ELF-1 (cell line): ENCODE results near the gene CHRM5.
"Not testable (repeated sequence)": the region's sequence is repeated elsewhere in the genome, so short reads cannot be mapped to it uniquely, and the experiment has no call there.

Source experiments
- DNase-seq: peaks from one replicate; pipeline ENCODE4 v3.0.0-alpha.2; 2016; ENCODE audit warnings: low read depth, low spot score

CHRM5 gene

GRCh38 chr15:34039790-34040113 is 71.5 kb downstream of the CHRM5 start:
- no peak for DNase-seq

- DNase-seq = no peak
Observed at GRCh38 chr15:34043391-34043790, 75.1 kb downstream of the CHRM5 start.

GRCh38 chr15:34043813-34044212 is 75.5 kb downstream of the CHRM5 start:
- DNase-seq = no peak

- DNase-seq = no peak
Observed at GRCh38 chr15:34046471-34047145, 78.3 kb downstream of the CHRM5 start.

- peak; percentile 10 for DNase-seq
Observed at GRCh38 chr15:34047893-34048775, 79.8 kb downstream of the CHRM5 start.

GRCh38 chr15:34049112-34049511 is 80.8 kb downstream of the CHRM5 start:
- no peak for DNase-seq

GRCh38 chr15:34050385-34050784 is 82.1 kb downstream of the CHRM5 start:
- not testable (repeated sequence) for DNase-seq

GRCh38 chr15:34054081-34054707 is 85.9 kb downstream of the CHRM5 start:
- DNase-seq = no peak

- DNase-seq = no peak
Observed at GRCh38 chr15:34055868-34056595, 87.7 kb downstream of the CHRM5 start.

- DNase-seq = no peak
Observed at GRCh38 chr15:34056911-34057310, 88.6 kb downstream of the CHRM5 start.

- DNase-seq = peak; percentile 33
Observed at GRCh38 chr15:34059476-34059875, 91.2 kb downstream of the CHRM5 start.

GRCh38 chr15:34059946-34060345 is 91.6 kb downstream of the CHRM5 start:
- DNase-seq = no peak

GRCh38 chr15:34064438-34064837 is 96.1 kb downstream of the CHRM5 start:
- no peak for DNase-seq

GRCh38 chr15:34065261-34065660 is 97.0 kb downstream of the CHRM5 start:
- no peak for DNase-seq

- DNase-seq = no peak
Observed at GRCh38 chr15:34065941-34066340, 97.6 kb downstream of the CHRM5 start.

- no peak for DNase-seq
Observed at GRCh38 chr15:34070003-34070402, 101.7 kb downstream of the CHRM5 start.

- DNase-seq = no peak
Observed at GRCh38 chr15:34076785-34077184, 108.5 kb downstream of the CHRM5 start.

- DNase-seq = no peak
Observed at GRCh38 chr15:34078900-34079299, 110.6 kb downstream of the CHRM5 start.

- no peak for DNase-seq
Observed at GRCh38 chr15:34079904-34080303, 111.6 kb downstream of the CHRM5 start.

GRCh38 chr15:34084086-34084485 is 115.8 kb downstream of the CHRM5 start:
- no peak for DNase-seq

- DNase-seq = no peak
Observed at GRCh38 chr15:34085746-34086145, 117.4 kb downstream of the CHRM5 start.

GRCh38 chr15:34099914-34100313 is 131.6 kb downstream of the CHRM5 start:
- no peak for DNase-seq
